OCI-LY3 (cell line): ENCODE data around the gene DNAJC5.

Experiments
- CTCF ChIP-seq: fragments of 200-600, 300-600 bp; sonication (generic); IDR thresholded peaks from 2 replicates; pipeline ENCODE4 v1.5.1; 2014; ENCODE audit warnings: antibody characterized with exemption, low read length, low read depth
- EZH2phosphoT487 ChIP-seq: fragments of 200-600 bp; shearing (Covaris generic); IDR thresholded peaks from 2 replicates; pipeline ENCODE4 v1.6.1; 2018; ENCODE audit warnings: antibody characterized with exemption, mixed run types, low read depth

DNA sequence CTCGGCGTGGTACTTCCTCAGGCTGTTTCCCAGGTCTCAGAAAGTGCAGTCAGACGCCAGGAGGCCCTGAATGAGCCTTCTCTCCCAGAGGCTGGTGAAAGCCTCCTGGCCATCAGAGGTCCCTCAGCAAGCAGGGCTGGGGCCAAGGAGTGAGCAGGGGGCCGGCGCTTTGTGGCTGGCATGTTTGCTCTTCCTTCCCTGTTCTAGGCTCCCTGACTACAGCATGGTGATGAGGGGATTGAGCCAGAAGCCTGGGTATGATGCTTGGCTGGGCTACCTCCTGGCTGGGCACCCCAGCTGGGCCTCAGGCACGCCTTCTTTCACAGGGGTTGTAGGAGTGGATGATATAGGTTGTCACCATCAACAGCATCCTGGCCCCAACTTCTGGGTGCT lies 11.7 kb upstream of the DNAJC5 start:
- TF ChIP-seq CTCF (no peak), EZH2phosphoT487 (no peak)
